Hepatic stellate cell (primary cell): ENCODE data around the gene PLOD2.

Experiments used
- DNase-seq: peaks from one replicate; pipeline ENCODE4 v3.0.0; 2011; ENCODE audit warnings: low spot score

The PLOD2 gene

GRCh38 chr3:146037697-146038096 is 123.3 kb downstream of the PLOD2 start:
- peak; percentile 4 for DNase-seq

- DNase-seq: no peak
Observed at GRCh38 chr3:146036281-146036680, 124.7 kb downstream of the PLOD2 start.

- no peak for DNase-seq
Observed at GRCh38 chr3:146035366-146035765, 125.6 kb downstream of the PLOD2 start.

DNA sequence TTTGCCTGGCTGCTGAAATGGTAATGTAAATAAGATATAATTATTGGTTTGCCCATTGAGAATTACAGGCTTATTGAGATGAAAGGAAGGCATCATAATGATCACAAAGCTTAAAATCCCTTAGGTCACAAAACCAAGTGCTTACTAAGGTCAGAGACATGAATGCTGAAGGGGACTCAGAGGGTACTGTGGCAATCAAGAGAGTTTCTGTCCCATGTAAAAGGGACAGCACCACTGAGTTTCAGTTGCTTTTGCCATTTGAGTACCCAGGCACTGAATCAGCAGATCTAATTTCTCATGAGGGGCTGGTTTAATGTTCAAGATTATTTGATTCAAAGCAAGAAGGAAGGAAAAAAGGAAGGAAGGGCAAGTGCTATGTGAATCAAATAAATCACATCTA is 127.0 kb downstream of the PLOD2 start:
- no peak for DNase-seq

DNA sequence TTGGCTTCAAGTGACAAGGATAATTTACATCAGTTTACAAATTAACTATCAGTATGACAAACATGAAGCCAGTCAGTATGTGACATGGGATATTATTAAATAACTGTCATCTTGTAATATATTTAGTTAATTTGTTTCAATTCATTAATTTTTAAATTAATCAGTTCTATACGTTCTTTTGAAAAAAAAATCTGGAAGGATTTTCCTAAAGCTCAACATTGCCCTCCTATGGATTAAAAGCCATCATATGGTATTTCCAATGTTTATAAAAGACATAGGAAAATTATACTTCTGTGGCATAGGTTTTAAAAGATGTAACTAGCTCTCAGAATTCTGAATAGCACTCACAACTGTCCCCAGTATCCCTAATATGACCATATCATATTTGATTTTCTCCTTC is 134.4 kb downstream of the PLOD2 start:
- DNase-seq: no peak

DNA sequence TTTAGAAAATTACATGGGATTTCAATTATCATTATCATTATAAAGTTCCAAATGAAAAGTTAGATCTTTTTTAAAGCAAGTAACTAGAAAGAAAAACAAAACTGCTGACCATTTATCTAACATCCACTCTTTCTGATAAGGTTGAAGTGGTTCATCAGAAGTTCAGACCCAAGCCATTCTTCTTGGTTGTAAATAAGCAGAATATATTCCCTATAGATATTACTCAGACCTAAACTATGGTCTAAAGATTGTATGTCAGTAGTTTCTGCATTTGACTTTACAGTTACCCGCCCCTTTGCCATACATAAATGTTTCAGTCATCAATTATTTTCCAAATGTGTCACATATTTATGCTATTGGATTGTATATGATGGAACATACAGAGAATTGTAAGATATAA is 136.7 kb downstream of the PLOD2 start:
- DNase-seq: no peak

DNA sequence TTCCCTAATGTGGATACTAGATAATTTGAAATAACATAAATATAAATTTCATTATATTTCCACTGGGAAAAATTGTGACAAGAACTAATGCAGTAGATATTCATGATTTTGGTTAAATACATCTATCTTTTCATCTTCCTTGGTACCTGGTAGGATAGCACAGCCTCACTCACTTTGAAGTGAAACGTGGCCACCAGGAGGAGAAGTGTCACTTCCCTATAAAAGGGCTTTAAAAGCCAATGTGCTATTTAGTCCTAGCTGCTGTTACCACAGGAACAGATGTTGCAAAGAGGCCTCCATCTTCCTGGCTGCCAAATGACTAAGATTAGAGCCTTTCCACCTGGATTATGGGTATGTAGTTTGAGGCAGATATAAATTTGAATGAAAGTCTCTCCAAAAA is 140.0 kb downstream of the PLOD2 start:
- DNase-seq: no peak

DNA sequence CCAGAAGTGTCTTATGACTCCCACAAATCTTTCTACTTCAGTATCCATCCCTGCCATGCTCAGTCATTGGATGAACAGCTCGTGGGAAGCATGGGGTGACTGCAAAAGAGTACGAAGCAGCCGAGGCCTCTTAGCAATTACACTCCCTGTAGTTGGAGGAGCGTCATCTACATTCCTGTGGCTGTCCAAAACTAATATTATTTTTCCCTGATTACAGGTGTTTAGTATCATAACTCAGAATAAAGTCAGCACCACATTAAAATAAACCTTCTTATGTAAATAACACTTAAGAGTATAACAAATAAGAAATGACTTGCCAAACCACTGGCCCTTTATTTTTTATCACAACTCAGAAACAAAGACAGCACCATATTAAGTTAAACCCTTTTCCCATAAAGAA is 141.5 kb downstream of the PLOD2 start:
- DNase-seq: no peak
